Measurements from ENCODE around the gene CACNA1C.

CACNA1C gene

GRCh38 chr12:2256915-2257314 lies 204.1 kb downstream of the CACNA1C start:
- no peak for DNase-seq (ENCODE audit: low spot score)

- no peak for DNase-seq (ENCODE audit: low spot score)
Measured at GRCh38 chr12:2258025-2258424, 205.2 kb downstream of the CACNA1C start.

- DNase-seq (ENCODE audit: low spot score), result no peak
Measured at GRCh38 chr12:2259369-2259768, 206.6 kb downstream of the CACNA1C start.

GRCh38 chr12:2260441-2260840 lies 207.7 kb downstream of the CACNA1C start:
- DNase-seq (ENCODE audit: low spot score), result no peak

GRCh38 chr12:2261708-2262107 lies 208.9 kb downstream of the CACNA1C start:
- no peak for DNase-seq (ENCODE audit: low spot score)

GRCh38 chr12:2262449-2262848 lies 209.7 kb downstream of the CACNA1C start:
- DNase-seq (ENCODE audit: low spot score), result no peak

GRCh38 chr12:2263901-2264300 lies 211.1 kb downstream of the CACNA1C start:
- DNase-seq (ENCODE audit: low spot score), result no peak

- DNase-seq (ENCODE audit: low spot score), result no peak
Measured at GRCh38 chr12:2264651-2265232, 212.0 kb downstream of the CACNA1C start.

GRCh38 chr12:2265461-2266167 lies 212.8 kb downstream of the CACNA1C start:
- no peak for DNase-seq (ENCODE audit: low spot score)

GRCh38 chr12:2266666-2267620 lies 214.2 kb downstream of the CACNA1C start:
- DNase-seq (ENCODE audit: low spot score), result peak; percentile 39

- no peak for DNase-seq (ENCODE audit: low spot score)
Measured at GRCh38 chr12:2267703-2268470, 215.1 kb downstream of the CACNA1C start.

- DNase-seq (ENCODE audit: low spot score), result no peak
Measured at GRCh38 chr12:2268471-2269286, 215.9 kb downstream of the CACNA1C start.

- no peak for DNase-seq (ENCODE audit: low spot score)
Measured at GRCh38 chr12:2270846-2271245, 218.1 kb downstream of the CACNA1C start.

GRCh38 chr12:2271961-2272360 lies 219.2 kb downstream of the CACNA1C start:
- DNase-seq (ENCODE audit: low spot score), result no peak

- DNase-seq (ENCODE audit: low spot score), result no peak
Measured at GRCh38 chr12:2273288-2273687, 220.5 kb downstream of the CACNA1C start.

- no peak for DNase-seq (ENCODE audit: low spot score)
Measured at GRCh38 chr12:2273751-2274150, 221.0 kb downstream of the CACNA1C start.

- no peak for DNase-seq (ENCODE audit: low spot score)
Measured at GRCh38 chr12:2274733-2275132, 221.9 kb downstream of the CACNA1C start.

- DNase-seq (ENCODE audit: low spot score), result no peak
Measured at GRCh38 chr12:2276288-2277033, 223.7 kb downstream of the CACNA1C start.

GRCh38 chr12:2277492-2278155 lies 224.8 kb downstream of the CACNA1C start:
- no peak for DNase-seq (ENCODE audit: low spot score)

GRCh38 chr12:2281446-2281845 lies 228.7 kb downstream of the CACNA1C start:
- DNase-seq (ENCODE audit: low spot score), result no peak

Data from HuH-7 (cell line).